ENCODE data around the gene ITPK1.

DNA sequence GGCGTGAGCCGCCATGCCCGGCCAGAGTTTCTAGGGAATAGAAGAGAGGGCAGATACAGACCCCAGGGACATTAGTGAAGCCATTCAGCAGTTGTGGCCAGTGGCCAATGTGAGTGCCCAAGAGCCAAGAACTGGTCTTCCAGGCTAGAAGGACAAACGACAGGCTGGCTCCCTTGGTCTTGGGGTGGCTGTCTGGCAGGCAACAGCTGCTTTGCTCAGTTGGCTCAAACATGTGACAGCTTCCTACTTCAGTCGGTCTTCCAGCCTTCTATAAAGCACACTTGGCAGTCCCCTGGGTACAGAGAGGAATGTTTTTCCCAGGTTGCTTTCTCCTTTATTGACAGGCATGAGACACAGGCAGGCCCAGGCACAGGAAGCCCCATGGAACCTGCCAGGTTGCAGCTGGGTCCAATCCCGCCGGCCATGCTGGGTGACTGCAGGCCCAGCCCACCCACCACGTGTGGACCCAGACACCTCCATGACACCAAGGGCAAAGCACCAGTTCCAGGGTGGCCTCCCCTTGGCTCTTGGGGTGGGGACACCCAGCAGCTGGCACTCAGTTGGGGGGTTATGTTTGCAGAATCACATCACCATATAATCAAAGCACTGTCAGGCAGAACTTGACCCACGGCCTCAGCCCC lies 177.4 kb downstream of the ITPK1 start:
- TF ChIP-seq CTCF (IDR thresholded peaks at IDR 0.05; ENCODE audit: extremely low read depth in 1 of 2, insufficient read depth in 1 of 2, low read depth in 1 of 2, low read length in 2 of 2) (no peak), POLR2A (IDR thresholded peaks at IDR 0.05; ENCODE audit: low read depth, low read length) (no peak), FOS (IDR thresholded peaks at IDR 0.05; ENCODE audit: borderline replicate concordance, insufficient read depth, low read length) (no peak), EZH2 (IDR thresholded peaks at IDR 0.05; ENCODE audit: borderline replicate concordance, low read depth, low read length, severe bottlenecking) (no peak), MAX (IDR thresholded peaks at IDR 0.05; ENCODE audit: insufficient read depth, insufficient read length) (no peak), POLR2AphosphoS5 (IDR thresholded peaks at IDR 0.05; ENCODE audit: insufficient read depth, low read depth, low read length) (no peak), MYC (IDR thresholded peaks at IDR 0.05; ENCODE audit: low read depth, low read length) (no peak)
